GM18861 (cell line): Measurements from ENCODE around the gene KCP.
A peak's percentile ranks its signal among the peaks of the same experiment; 100 is the strongest.

Source experiments
- ATAC-seq: cut with Tn5 transposase; IDR thresholded peaks from one replicate; pipeline ENCODE4 v1.9.1; 2021; ENCODE audit not compliant: unreplicated experiment

KCP gene

DNA sequence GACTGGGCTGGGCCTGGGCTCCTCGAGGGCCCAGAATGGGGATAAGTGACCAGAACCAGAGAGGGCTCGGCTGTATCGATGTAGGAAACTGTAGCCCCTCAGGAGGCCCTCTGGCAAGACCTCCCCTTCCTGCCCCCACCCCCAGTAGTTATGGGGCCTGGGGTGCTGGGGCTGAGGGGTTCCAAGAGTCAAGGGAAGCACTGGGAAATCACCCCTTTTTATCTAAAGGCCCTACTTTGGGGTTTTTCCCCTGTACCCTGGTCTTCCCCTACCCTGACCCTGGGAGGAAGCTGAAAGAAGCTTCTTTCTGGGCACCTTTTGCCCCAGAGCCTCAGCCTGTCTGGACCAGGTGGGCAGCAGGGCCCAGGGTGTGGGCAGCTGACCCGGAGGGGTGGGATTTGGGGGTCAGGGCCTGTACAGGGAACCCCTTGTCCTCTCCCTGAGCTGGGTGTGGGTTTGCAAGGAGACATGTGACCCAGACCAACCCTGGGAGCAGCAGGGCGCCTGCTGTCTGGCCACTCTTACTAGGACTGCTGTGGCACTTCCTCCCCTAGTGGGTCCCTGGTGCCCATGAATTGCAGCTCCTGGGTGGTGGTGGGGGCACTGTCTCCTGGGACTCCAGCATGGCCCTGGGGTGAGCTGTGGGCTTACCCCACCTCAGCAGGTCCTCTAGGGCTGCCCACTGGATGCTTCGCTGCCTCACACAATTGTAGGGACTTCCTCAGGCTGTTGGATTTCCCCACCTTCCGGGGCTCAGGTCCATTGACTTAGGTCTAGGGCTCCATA, 28.8 kb upstream of the KCP start:
- no peak for ATAC-seq

DNA sequence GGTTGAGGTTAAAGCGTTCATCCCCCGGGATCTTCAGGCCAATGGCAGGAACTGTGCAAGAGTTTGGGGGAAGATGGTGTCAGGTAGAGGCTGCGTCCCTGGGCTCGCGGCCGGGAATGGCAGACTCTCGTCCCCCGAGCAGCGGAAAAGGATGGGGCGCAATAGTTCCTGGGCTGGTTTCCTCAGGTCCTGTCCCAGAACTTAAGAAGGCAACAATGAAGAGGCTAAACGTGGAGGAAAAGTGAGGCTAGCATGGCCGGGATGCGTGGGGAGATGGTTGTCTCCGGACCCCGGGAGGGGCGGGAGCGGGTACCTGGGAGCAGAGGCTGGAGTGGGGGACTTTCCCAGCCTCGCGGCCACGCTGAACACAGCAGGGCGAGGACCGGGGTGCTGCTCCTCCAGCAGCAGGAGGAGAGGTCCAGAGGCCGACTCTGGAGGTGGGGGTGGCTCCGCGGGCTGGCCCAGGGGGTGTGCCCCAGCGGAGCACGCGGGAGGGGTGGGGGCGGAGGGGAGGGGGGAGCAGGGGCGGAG, 28.1 kb upstream of the KCP start:
- no peak for ATAC-seq

DNA sequence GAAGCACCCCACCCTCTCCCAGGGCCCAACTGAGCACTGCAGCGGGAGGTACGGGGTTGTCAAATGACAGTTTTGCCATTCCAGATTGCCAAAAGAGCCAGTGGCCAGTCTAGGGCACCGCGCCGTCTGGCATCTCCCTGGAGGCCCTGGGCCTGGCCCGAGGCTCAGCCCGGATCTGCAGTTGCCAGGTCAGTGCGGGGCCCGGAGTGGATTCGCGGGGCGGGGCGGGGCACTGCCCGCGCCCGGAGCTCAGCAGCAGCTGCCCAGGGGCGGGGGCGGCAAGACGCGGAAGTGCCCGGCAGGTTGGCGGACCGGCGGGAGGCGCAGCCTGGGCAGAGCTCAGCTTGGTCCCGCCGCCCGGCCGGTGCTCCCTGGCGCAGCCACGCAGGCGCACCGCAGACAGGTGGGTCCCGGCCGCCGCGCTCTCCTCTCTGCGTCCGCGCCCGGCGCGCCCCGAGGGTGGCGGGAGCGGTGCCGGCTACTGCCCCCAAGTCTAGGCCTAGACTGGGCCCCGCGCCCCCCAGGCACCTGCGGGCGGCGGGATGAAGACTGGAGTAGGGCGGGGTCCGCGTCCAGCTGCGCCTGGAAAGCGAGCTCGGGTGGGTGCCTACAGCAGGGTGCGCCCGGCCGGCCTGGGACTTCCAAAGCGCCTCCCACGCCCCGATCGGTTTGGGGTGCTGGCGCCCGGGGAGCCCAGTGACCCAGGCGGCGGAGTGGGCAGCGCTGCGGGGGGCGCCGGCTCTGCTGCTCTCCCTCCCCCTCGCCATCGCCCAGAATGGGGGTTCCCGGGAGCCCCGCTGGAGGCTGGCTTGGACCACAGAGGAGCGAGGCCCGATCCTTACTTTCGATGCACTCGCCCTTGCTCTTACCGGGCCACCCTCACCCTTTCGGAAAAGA, 27.4 kb upstream of the KCP start, which contains the start of gene IRF5:
Gene IRF5 (plus strand): TSS at position 281 of the 897 bp plus-strand sequence. CDS start 4,155 bp downstream, outside the sequence.
- ATAC-seq: no peak

DNA sequence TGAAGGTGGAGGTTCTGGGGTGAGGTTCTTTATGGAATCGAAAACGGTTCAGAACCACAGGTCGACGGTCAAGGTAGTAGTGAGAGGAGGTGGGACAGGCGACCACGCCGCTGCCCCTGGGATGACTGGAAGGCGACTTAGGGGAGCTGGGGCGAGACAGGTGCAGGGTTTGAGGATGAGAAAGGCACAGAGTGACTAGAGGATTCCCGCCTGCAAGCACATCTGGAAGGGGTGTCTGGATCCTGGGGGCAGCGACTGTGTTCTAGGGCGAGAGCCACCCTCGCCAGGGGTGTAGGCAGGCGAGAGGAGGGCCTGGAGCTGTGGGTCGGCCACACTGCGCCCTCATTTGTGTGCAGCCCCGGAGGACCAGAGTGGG, 26.8 kb upstream of the KCP start:
- no peak for ATAC-seq

DNA sequence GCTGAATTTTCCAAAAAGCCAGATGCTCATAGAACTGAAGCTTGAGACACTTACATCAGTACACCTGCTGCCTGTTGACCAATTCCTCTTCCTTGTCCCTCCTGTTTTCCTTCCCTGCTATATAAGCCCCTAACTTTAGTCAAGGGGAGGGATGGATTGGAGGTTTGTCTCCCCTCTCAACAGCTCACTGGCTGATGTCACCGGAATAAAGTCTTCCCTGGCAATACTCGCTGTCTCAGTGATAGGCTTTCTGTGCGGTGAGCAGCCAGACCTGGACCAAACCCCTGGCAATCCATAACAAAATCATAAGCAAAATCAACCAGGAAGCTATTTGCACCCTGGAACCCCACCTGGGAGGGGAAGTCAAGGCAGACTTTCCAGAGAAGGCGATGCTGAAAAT, 26.3 kb upstream of the KCP start:
- ATAC-seq: no peak

DNA sequence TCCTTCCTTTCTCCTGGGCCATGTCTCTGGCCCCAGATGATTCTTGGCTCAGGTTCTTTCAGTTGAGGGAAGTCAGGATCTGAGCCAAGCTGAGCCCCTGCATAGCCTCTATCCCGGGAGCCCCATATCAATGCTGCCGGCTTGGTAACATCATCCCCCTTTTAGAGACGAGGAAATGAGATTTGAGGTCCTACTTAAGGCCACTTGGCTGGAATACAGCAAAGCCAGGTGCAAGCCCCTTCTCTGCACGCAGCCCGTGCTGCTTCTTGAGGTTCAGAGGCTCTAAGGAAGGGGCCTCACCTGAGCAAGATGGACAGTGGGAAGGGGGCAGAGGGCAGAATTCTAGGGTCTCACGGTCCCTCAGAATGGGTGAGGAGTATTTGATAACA, 24.8 kb upstream of the KCP start:
- no peak for ATAC-seq

DNA sequence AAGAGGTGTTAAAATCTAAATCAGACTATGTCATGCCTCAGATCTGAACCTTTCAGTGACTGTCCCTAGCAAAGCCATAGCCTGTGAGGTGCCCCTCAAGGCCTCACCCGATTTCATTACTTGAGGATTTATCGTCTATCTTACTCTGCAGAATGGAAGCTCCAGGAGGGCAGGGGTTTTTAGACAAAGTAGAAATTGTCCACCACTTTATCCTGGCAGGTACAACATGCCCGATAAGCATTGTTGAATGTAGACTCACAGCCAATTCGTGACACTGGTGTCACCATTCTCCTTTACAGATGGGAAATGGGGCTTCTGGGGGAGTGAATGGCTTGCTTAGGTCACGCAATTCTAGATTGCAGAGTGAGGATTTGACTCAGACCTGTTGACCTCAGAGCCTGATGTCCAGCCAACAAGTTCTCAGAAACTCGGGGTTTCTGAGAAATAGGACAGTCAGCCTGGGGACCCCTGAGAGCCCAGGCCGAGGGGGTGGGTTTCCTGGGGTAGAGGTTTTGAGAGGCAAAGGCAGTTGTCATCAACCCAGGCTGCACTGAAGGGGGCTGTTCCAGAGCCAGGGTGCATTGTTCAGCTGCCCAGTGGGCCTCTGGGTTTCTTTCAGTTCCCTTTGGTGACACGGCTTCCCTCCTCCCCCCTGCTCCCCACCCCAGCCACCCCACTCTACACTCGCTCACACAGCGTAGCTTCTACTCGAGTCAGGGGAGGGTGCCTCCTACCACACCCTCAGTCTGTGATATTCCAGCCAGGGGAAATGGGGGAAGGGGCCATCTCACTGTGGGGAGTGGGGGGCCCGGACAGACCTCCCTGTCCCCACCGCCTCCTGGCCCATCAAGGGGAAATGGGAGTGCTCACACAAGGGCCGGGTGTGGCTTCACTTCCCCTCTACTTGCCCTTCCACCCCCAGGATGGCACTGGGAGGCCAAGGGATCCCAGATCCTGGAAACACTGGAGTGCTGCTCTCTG, 24.1 kb upstream of the KCP start:
- peak; percentile 30 for ATAC-seq

DNA sequence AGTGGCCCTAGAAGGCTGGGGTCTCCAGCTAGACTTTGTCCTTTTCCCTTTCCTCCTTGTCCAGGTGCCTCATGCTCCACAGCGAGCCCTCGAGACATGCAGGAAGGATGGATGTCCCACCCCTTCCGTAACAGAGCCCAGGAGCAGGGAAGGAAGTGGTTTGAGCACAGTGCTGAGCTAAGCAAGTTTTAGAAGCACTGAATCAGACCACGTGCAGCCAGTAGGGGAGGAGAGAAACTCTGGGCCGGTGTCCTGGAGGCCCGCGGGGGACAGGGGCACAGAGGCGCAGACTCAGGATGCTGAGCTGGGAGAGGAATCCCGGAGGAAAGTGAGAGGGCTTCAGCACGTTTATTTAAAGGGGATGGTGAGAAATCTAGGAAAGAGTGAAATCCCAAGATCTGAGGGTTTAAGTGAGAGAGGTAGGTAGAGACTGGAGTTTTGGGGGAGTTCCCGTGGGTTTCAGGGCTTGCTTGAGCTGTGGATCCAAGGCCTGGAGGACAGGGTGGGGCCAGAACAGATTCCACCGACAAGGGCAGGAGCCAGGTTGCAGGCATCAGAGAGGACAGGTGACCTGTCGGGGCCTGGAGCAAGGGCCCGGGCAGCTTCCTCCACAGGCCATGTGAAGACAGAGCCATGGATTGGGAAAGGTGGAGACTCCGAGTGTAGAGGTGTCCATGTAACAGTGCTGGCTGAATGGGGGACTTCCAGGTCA, 22.8 kb upstream of the KCP start:
- no peak for ATAC-seq

DNA sequence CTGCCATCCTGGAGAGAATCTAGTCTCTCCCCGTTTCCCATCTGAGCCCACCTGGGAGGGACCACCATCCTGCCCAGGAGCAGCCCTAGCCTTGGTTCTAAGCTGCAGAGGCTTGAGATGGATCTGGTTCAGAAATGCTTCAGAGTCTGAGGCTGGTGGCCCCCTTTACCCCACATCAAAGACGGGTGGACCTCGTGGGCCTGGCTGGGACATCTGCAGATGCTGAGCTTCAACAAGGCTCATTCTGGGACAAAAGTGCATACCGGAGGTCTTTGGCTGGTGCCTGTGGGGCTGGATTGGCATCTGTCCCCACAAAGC, 22.3 kb upstream of the KCP start:
- no peak for ATAC-seq

DNA sequence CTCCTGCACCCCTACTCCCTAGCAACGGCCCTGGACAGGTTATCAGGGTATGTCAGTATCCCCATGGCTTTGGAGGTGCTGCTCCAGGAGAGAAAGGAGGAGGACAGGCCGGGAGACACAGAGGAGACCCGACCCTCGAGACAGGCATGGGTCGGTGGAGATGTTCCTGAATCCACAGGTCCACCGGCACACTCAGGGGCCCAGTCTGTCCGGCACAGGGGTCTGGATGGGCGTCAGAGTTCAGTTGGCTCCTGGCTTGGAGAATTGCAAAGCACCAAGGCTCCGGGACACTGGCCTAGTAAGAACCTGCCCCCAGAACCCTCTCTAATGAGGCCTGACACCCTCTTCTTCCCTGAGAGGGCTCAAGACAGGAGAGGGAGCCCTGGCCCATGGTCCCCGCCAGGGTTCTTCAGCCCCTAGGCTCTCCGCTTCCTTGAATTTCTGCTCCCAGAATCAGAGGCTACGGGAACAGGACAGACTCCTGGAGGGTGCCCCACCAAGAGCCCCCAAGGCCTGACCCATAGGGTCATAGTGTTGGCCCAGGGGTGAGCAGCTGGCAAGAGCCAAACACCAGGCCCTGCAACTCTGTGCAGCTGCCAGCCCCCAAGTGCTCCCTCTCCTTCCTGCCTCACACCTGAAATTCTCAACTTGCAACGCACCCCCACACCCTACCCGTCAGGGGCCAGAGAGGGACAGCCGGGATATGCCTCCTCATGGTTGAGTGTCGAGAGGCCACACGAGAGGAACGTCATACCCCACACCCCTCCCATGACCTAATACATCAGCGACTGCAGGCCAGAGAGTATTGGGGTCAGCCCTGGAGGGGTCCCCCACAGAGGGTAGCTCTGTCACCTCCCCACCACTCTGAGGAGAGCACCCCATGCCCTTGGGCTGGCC, 21.7 kb upstream of the KCP start:
- ATAC-seq: no peak

DNA sequence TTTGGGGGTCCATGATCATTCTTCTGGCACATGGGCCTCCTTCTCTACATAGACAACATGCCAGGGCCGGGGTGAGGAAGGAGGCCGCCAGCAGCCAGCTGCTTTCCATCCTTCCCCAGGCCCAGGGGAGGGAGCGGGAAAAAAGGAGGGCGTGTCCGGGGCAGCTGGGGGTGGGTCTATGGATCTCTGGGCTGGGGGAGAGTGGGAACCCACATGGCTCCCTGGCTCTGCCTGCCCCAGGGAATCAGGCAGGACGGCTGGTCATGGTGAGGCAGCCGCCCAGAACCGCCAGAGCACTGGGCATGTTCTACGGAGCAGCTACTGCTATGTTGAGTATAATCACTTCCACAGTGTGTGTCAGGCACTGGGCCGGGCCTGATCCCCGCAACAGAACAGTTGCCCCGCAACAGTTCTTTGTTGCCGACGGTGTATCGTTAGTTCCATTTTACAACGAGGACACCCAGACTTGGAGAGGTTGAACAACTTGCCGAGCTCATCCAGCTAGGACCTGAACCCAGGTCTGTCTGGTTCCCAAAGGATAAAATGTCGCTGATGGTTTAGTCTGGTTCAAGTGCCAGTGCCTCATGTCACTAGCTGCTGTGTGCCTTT, 20.8 kb upstream of the KCP start:
- ATAC-seq: no peak

DNA sequence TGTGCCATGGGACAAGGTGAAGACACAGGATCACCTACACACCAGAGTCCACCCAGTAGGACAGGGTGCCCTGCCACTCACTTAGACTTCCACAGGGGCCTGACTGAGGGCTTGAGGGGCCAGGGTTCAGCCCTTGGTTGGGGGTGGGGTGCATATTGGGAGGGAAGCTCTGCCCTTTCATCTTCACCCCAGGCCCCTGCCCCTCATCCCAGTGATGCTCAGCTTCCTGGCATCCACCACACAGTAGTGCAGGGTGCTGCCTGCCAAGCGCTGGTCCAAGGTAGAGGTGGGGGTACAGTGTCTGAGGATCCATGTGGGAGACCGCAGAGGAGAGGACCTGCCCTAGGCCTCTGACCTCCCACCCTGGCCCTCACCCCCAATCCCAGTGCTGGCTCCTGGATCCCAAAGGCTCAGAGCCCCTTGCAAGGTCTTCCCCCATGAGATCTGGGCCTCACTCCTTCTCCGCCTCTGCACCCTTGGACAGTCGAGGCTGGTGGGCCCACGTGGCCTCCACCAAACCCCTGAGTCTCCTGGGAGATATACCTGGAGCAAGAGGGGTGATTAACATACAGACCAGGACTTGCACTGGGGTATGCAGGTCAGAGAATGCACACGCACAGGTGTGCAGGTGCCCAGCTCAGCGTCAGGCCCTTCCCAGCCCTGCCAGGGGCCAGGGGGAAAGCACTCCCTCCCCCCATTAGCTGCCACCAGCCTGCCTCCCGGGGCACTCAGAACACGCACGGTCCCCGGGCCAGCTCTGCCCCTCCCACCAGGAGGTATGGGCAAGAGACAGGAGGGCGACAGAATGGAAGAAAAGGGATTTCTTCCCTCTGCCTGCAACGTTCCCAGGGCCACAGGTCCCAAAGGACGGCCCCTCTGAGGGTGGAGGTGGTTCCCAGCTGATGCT, 18.6 kb upstream of the KCP start:
- no peak for ATAC-seq

DNA sequence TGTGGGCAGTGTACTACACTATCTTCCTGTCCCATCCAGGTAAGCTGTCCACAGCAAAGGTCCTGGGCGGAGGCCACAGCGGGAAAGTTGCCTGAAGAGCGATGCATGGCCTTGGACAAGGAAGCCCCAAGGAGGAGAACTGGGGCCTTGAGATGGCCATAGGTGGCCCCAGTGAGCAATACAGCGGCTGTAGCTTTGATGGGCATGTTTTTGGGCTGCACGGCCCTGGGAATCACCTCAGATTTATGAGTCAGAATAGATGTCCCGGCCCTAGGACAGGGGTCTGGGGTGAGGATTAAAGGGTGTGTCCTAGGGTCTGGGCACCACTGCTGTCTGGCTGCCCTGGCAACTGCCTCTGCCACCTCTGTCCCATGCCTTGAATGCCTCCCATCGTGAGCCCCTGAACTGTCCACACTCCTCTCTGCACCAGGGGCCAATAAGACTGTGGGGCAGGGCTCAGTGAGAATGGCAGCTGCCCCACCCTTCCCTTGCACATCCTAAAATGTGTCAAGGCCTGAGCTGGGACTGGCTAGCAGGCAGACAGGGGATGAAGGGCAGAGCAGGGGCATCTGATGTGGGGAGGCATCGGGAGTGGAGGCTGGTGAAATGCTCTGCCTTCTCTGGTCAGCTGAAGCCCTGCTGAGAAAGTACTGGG, 17.8 kb upstream of the KCP start:
- ATAC-seq: no peak

DNA sequence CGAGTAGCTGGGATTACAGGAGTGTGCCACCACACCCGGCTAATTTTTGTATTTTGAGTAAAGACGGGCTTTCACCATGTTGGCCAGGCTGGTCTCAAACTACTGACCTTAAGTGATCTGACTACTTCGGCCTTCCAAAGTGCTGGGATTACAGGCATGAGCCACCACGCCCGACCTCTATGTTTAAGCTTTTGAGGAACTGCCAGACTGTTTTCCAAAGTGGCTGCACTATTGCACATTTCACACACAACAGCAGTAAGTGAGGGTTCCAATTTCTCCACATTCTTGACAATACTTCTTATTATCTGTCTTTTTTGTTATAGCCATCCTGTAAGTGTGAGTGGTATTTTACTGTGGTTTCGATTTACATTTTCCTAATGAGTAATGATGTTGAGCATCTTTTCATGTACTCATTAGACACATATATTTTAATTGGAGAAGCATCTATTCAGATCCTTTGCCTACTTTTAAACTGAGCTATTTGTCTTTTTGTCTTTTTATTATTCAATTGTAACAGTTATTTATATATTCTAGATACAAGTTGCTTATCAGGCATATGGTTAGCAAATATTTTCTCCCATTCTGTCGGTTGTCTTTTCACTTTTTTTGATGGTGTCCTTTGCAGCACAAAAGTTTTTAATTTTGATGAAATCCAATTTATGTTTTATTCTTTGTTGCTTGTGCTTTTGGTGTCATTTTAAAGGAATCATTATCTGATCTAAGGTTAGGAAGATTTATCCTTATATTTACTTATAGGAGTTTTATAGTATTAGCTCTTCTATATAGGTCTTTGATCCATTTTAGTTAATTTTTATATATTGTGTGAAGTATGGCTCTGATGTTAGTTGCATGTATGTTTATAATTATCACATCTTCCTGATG, 14.4 kb upstream of the KCP start:
- ATAC-seq: no peak

DNA sequence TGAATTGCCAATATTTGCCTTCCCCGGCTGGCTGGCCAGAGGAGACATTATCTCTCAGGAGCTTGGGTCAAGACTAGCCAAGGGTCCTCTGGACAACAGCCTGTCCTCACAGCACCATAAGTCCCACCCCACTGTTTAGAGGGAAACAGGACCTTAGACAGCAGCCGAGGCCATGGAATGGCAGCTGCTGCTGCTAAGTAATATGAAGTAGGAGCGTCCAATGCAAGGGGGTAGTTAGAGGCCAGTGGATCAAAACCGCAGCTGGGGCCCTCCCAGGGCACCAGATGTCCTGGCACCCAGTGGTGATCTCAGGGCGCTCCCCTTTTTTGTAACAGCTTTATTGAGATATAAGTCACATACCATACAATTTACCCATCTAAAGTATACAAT, 12.9 kb upstream of the KCP start:
- no peak for ATAC-seq
